ENCODE results near the gene TMCO1.

Gene TMCO1

DNA sequence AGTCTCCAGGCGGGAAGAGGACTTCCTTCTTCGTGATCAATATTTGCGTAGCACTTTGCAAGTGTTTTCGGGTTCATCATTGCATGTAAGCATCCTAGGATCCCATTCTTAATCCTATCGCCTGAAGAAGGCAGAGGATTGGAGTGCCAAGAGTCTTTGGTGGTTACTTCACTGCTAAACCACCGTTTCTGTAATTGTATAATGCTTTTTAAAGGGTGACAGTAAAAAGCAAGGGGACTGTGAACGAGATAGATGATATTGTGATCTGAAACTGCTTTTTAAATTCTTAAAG, 70.0 kb downstream of the TMCO1 start:
- DNase-seq (ENCODE audit: low spot score): no peak
- no peak overlapping the region for H3K23ac ChIP-seq (ENCODE audit: low read depth, low read length, poor library complexity)
- no peak overlapping the region for H2AK5ac ChIP-seq (ENCODE audit: low read depth, low read length)
- no peaks in the 10 kb centered on the region for H3K27me3 ChIP-seq (ENCODE audit: control insufficient read depth in 3 of 3, insufficient read depth in 3 of 3, low read depth in 1 of 3, low read length in 3 of 3)
- H3K18ac ChIP-seq (ENCODE audit: low read length): no peak overlapping the region
- no peak overlapping the region for H4K8ac ChIP-seq (ENCODE audit: low read depth, low read length)
- H2BK15ac ChIP-seq (ENCODE audit: low read length): no peak overlapping the region
- H3K4me3 ChIP-seq (ENCODE audit: low read length in 2 of 2): peak overlapping the region; percentile 53 to 98
- H2BK12ac ChIP-seq (ENCODE audit: low read length): no peak overlapping the region
- H2BK5ac ChIP-seq (ENCODE audit: low read length): no peak overlapping the region
- H3K9ac ChIP-seq (ENCODE audit: low read depth, low read length, poor library complexity): no peak overlapping the region
- H3K9me3 ChIP-seq (replicated peaks in 1 of 2; ENCODE audit: control insufficient read depth in 2 of 2, insufficient read depth in 1 of 2, low read depth in 1 of 2, low read length in 2 of 2): peaks cover 0 to 4% of the 10 kb centered on the region in 2 donors
- H3K4ac ChIP-seq (ENCODE audit: low read length): no peak overlapping the region
- H3K4me2 ChIP-seq (ENCODE audit: insufficient read depth, low read length, poor library complexity, severe bottlenecking): peak overlapping the region; percentile 49
- peak overlapping the region; percentile 14 for H3K27ac ChIP-seq (replicated peaks; ENCODE audit: low read length)
- peak overlapping the region; percentile 38 for H3K14ac ChIP-seq (ENCODE audit: low read length)
- H4K91ac ChIP-seq (ENCODE audit: low read depth, low read length, poor library complexity): no peak overlapping the region
- peak overlapping the region; percentile 88 for H2AFZ ChIP-seq (ENCODE audit: low read length)
- H3K4me1 ChIP-seq (ENCODE audit: control insufficient read depth in 2 of 2, insufficient read depth in 1 of 2, low read depth in 1 of 2, low read length in 2 of 2): no peaks in the 10 kb centered on the region
- peaks cover 0 to 9% of the 10 kb centered on the region in 2 donors for H3K36me3 ChIP-seq (replicated peaks in 1 of 2; ENCODE audit: control insufficient read depth in 2 of 2, insufficient read depth in 2 of 2, low read length in 2 of 2)
- no peak overlapping the region for H2BK120ac ChIP-seq (ENCODE audit: low read depth, low read length)
- no CpG with 5 or more reads among the region's 7 CpGs for WGBS, 2 donors (ENCODE audit: extremely low coverage in 2 of 2, insufficient read length in 2 of 2, insufficient replicate concordance in 1 of 2)
- no peaks in the 10 kb centered on the region for H3K79me1 ChIP-seq (ENCODE audit: low read depth, low read length)

DNA sequence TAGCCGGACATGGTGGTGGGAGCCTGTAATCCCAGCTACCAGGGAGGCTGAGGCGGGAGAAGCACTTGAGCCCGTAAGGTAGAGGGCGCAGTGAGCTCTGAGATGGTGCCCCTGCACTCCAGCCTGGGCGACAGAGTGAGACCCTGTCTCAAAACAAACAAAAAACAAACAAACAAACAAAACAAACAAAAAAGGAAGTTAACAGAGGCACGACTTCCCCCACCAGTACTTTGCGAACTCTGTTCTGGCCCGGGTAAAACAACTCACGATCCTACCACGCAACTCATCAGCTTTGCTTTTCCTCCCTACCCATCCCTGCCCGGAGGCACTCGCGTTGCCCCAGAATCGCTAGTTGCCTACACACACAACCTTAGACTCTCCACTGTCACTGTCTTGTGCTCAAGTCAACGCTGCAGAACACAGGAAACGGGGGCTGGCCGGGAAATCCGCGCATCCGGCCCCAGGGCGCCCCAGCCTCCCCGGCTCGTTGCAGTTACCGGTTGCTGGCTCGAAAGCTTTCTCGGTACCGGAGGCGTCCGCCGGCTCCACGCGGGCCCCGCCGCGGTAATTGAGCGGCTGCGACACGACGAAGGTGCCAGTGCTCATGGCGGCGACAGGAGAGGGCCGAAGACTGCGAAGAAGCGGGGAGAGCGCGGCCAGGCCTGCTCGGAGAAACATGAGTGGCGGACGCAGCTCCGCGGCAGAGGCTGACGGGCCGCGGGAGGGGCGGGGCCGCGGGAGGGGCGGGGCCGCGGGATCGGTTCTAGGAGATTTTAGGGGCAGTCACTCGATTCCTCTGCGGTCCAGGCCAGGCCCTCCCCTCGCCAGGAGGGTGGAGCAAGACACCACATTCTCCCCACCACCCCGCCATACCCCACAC, 70.5 kb downstream of the TMCO1 start, which contains the start of gene ALDH9A1:
Gene ALDH9A1, minus strand, starts transcription at position 682 of the 880 bp plus-strand sequence. Its CDS starts 4 bp downstream, at position 678.
- peak within 1 kb of the TSS; percentile 21 for H2BK15ac ChIP-seq (ENCODE audit: low read length)
- H3K27ac ChIP-seq (replicated peaks; ENCODE audit: low read length): peak within 1 kb of the TSS; percentile 88
- H3K4me1 ChIP-seq (ENCODE audit: control insufficient read depth in 2 of 2, insufficient read depth in 1 of 2, low read depth in 1 of 2, low read length in 2 of 2): no peaks in the 10 kb centered on the region
- H2BK5ac ChIP-seq (ENCODE audit: low read length): peak within 1 kb of the TSS; percentile 77
- peak within 1 kb of the TSS; percentile 94 for H3K14ac ChIP-seq (ENCODE audit: low read length)
- H2BK12ac ChIP-seq (ENCODE audit: low read length): no peak within 1 kb of the TSS
- no CpG with 5 or more reads among the region's 65 CpGs for WGBS, 2 donors (ENCODE audit: extremely low coverage in 2 of 2, insufficient read length in 2 of 2, insufficient replicate concordance in 1 of 2)
- peak within 1 kb of the TSS; percentile 80 for H3K4me2 ChIP-seq (ENCODE audit: insufficient read depth, low read length, poor library complexity, severe bottlenecking)
- no peak within 1 kb of the TSS for H4K91ac ChIP-seq (ENCODE audit: low read depth, low read length, poor library complexity)
- peak within 1 kb of the TSS; percentile 99 for H3K18ac ChIP-seq (ENCODE audit: low read length)
- H3K36me3 ChIP-seq (replicated peaks in 1 of 2; ENCODE audit: control insufficient read depth in 2 of 2, insufficient read depth in 2 of 2, low read length in 2 of 2): peaks cover 0 to 9% of the 10 kb centered on the region in 2 donors
- peak within 1 kb of the TSS; percentile 98 for H3K9ac ChIP-seq (ENCODE audit: low read depth, low read length, poor library complexity)
- H2AFZ ChIP-seq (ENCODE audit: low read length): peak within 1 kb of the TSS; percentile 88
- no peaks in the 10 kb centered on the region for H3K79me1 ChIP-seq (ENCODE audit: low read depth, low read length)
- H3K9me3 ChIP-seq (replicated peaks in 1 of 2; ENCODE audit: control insufficient read depth in 2 of 2, insufficient read depth in 1 of 2, low read depth in 1 of 2, low read length in 2 of 2): peaks cover 0 to 4% of the 10 kb centered on the region in 2 donors
- peak within 1 kb of the TSS; percentile 98 for H3K23ac ChIP-seq (ENCODE audit: low read depth, low read length, poor library complexity)
- H3K4ac ChIP-seq (ENCODE audit: low read length): no peak within 1 kb of the TSS
- no peak within 1 kb of the TSS for H4K8ac ChIP-seq (ENCODE audit: low read depth, low read length)
- H3K4me3 ChIP-seq (ENCODE audit: low read length in 2 of 2): peak within 1 kb of the TSS; percentile 98 to 99
- no peak within 1 kb of the TSS for H2AK5ac ChIP-seq (ENCODE audit: low read depth, low read length)
- DNase-seq (ENCODE audit: low spot score): peak; percentile 77
- peak within 1 kb of the TSS; percentile 78 for H2BK120ac ChIP-seq (ENCODE audit: low read depth, low read length)
- H3K27me3 ChIP-seq (ENCODE audit: control insufficient read depth in 3 of 3, insufficient read depth in 3 of 3, low read depth in 1 of 3, low read length in 3 of 3): no peaks in the 10 kb centered on the region

DNA sequence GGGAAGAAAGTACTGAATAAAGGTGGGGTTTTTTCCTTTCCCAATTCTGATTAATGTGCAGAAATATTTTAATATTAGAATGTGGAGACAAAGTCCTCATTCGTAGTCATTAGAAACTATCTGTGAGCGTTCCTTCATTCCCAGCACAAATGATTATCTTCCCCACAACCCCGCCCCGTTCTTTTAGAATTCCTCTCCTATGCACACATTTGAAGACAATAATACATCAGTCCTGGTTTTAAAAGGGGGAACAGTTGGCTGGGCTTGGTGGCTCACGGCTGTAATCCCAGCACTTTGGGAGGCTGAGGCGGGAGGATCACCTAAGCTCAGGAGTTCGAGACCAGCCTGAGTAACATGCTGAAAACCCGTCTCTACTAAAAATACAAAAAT, 71.2 kb downstream of the TMCO1 start:
- Histone ChIP-seq H2AFZ (ENCODE audit: low read length) (peak overlapping the region; percentile 88), H2BK12ac (ENCODE audit: low read length) (no peak overlapping the region), H3K36me3 (replicated peaks in 1 of 2; ENCODE audit: control insufficient read depth in 2 of 2, insufficient read depth in 2 of 2, low read length in 2 of 2) (peaks cover 0 to 9% of the 10 kb centered on the region in 2 donors), H3K4ac (ENCODE audit: low read length) (no peak overlapping the region), H3K4me1 (ENCODE audit: control insufficient read depth in 2 of 2, insufficient read depth in 1 of 2, low read depth in 1 of 2, low read length in 2 of 2) (no peaks in the 10 kb centered on the region), H4K91ac (ENCODE audit: low read depth, low read length, poor library complexity) (no peak overlapping the region), H3K18ac (ENCODE audit: low read length) (no peak overlapping the region), H3K9me3 (replicated peaks in 1 of 2; ENCODE audit: control insufficient read depth in 2 of 2, insufficient read depth in 1 of 2, low read depth in 1 of 2, low read length in 2 of 2) (peaks cover 0 to 4% of the 10 kb centered on the region in 2 donors), H4K8ac (ENCODE audit: low read depth, low read length) (no peak overlapping the region), H3K14ac (ENCODE audit: low read length) (no peak overlapping the region), H2BK5ac (ENCODE audit: low read length) (no peak overlapping the region), H3K27ac (replicated peaks; ENCODE audit: low read length) (no peak overlapping the region), H3K4me3 (ENCODE audit: low read length in 2 of 2) (peak overlapping the region; percentile 98 to 99), H2AK5ac (ENCODE audit: low read depth, low read length) (no peak overlapping the region), H3K23ac (ENCODE audit: low read depth, low read length, poor library complexity) (no peak overlapping the region), H2BK15ac (ENCODE audit: low read length) (no peak overlapping the region), H3K79me1 (ENCODE audit: low read depth, low read length) (no peaks in the 10 kb centered on the region), H3K4me2 (ENCODE audit: insufficient read depth, low read length, poor library complexity, severe bottlenecking) (peak overlapping the region; percentile 80), H3K27me3 (ENCODE audit: control insufficient read depth in 3 of 3, insufficient read depth in 3 of 3, low read depth in 1 of 3, low read length in 3 of 3) (no peaks in the 10 kb centered on the region), H2BK120ac (ENCODE audit: low read depth, low read length) (no peak overlapping the region), H3K9ac (ENCODE audit: low read depth, low read length, poor library complexity) (no peak overlapping the region)
- no peak for DNase-seq (ENCODE audit: low spot score)
- no CpG with 5 or more reads among the region's 8 CpGs for WGBS, 2 donors (ENCODE audit: extremely low coverage in 2 of 2, insufficient read length in 2 of 2, insufficient replicate concordance in 1 of 2)

- no peak overlapping the region for H2AK5ac ChIP-seq (ENCODE audit: low read depth, low read length)
- no peak overlapping the region for H3K4me3 ChIP-seq (ENCODE audit: low read length in 2 of 2)
- H3K18ac ChIP-seq (ENCODE audit: low read length): no peak overlapping the region
- no peak overlapping the region for H2BK15ac ChIP-seq (ENCODE audit: low read length)
- no peaks in the 10 kb centered on the region for H3K79me1 ChIP-seq (ENCODE audit: low read depth, low read length)
- no peak overlapping the region for H3K27ac ChIP-seq (replicated peaks; ENCODE audit: low read length)
- no peak overlapping the region for H2AFZ ChIP-seq (ENCODE audit: low read length)
- H3K4me2 ChIP-seq (ENCODE audit: insufficient read depth, low read length, poor library complexity, severe bottlenecking): no peak overlapping the region
- no peak for DNase-seq (ENCODE audit: low spot score)
- no peak overlapping the region for H2BK12ac ChIP-seq (ENCODE audit: low read length)
- no peaks in the 10 kb centered on the region for H3K4me1 ChIP-seq (ENCODE audit: control insufficient read depth in 2 of 2, insufficient read depth in 1 of 2, low read depth in 1 of 2, low read length in 2 of 2)
- no peak overlapping the region for H2BK120ac ChIP-seq (ENCODE audit: low read depth, low read length)
- no peak overlapping the region for H3K9ac ChIP-seq (ENCODE audit: low read depth, low read length, poor library complexity)
- H3K4ac ChIP-seq (ENCODE audit: low read length): no peak overlapping the region
- no peaks in the 10 kb centered on the region for H3K27me3 ChIP-seq (ENCODE audit: control insufficient read depth in 3 of 3, insufficient read depth in 3 of 3, low read depth in 1 of 3, low read length in 3 of 3)
- H3K23ac ChIP-seq (ENCODE audit: low read depth, low read length, poor library complexity): no peak overlapping the region
- no peak overlapping the region for H2BK5ac ChIP-seq (ENCODE audit: low read length)
- H3K14ac ChIP-seq (ENCODE audit: low read length): no peak overlapping the region
- H4K91ac ChIP-seq (ENCODE audit: low read depth, low read length, poor library complexity): no peak overlapping the region
- no peak overlapping the region for H4K8ac ChIP-seq (ENCODE audit: low read depth, low read length)
- WGBS, 2 donors (ENCODE audit: extremely low coverage in 2 of 2, insufficient read length in 2 of 2, insufficient replicate concordance in 1 of 2): no CpG with 5 or more reads among the region's 2 CpGs
- H3K36me3 ChIP-seq (replicated peaks in 1 of 2; ENCODE audit: control insufficient read depth in 2 of 2, insufficient read depth in 2 of 2, low read length in 2 of 2): peaks cover 0 to 9% of the 10 kb centered on the region in 2 donors
- H3K9me3 ChIP-seq (replicated peaks in 1 of 2; ENCODE audit: control insufficient read depth in 2 of 2, insufficient read depth in 1 of 2, low read depth in 1 of 2, low read length in 2 of 2): peaks cover 0 to 4% of the 10 kb centered on the region in 2 donors
These were observed 72.0 kb downstream of the TMCO1 start for GRCh38 chr1:165696625-165697100.

Data from neuronal stem cell (in vitro differentiated cells).